Activated CD4-positive, alpha-beta memory T cell treated with anti-CD3 and anti-CD28 coated beads for 36 hours (primary cell): Measurements from ENCODE around the gene SEC16A. TPM values are rescaled to one million over a fixed set of nuclear protein-coding genes. Genes with fewer than 3 reads are reported as not detected.
A peak's percentile ranks its signal among the peaks of the same experiment; 100 is the strongest.

Source experiments
- CTCF ChIA-PET: fragments of 350-600 bp; sonication (Branson Sonifier 250); formaldehyde crosslinking; loops from one replicate; lab custom pipeline; 2021; ENCODE audit warnings: antibody characterized with exemption, inconsistent platforms; lab: Charles Lee
- POLR2A ChIA-PET: fragments of 350-600 bp; sonication (Branson Sonifier 250); formaldehyde crosslinking; loops from one replicate; lab custom pipeline; 2021; ENCODE audit warnings: antibody characterized with exemption; lab: Charles Lee
- DNase-seq: peaks from one replicate; pipeline ENCODE4 v3.0.0-alpha.2; 2020
- H3K27ac Mint-ChIP-seq: one replicate; pipeline ENCODE4 v1.8.0; 2021; ENCODE audit warnings: mixed read lengths
- H3K27me3 Mint-ChIP-seq: one replicate; pipeline ENCODE4 v1.8.0; 2021; ENCODE audit warnings: mixed read lengths
- H3K36me3 Mint-ChIP-seq: one replicate; pipeline ENCODE4 v1.8.0; 2021; ENCODE audit warnings: mixed read lengths
- H3K4me1 Mint-ChIP-seq: one replicate; pipeline ENCODE4 v1.8.0; 2021; ENCODE audit warnings: low read depth, mixed read lengths
- H3K4me3 Mint-ChIP-seq: one replicate; pipeline ENCODE4 v1.8.0; 2021; ENCODE audit warnings: mild to moderate bottlenecking, mixed read lengths
- H3K9me3 Mint-ChIP-seq: one replicate; pipeline ENCODE4 v1.8.0; 2021; ENCODE audit warnings: mixed read lengths
- intact Hi-C: fragments of 100-400 bp; cut with micrococcal nuclease; formaldehyde crosslinking; loops from one replicate; pipeline ENCODE4 v1.15.1; 2023
- total RNA-seq, 2 experiments: library from RNA; stranded (reverse); gene quantifications; one replicate each; pipeline ENCODE4 v1.2.3, GENCODE V29; 2021

The SEC16A gene
- total RNA-seq, 2 experiments from 2014 or later, result 54.1 to 57.0 TPM

DNA sequence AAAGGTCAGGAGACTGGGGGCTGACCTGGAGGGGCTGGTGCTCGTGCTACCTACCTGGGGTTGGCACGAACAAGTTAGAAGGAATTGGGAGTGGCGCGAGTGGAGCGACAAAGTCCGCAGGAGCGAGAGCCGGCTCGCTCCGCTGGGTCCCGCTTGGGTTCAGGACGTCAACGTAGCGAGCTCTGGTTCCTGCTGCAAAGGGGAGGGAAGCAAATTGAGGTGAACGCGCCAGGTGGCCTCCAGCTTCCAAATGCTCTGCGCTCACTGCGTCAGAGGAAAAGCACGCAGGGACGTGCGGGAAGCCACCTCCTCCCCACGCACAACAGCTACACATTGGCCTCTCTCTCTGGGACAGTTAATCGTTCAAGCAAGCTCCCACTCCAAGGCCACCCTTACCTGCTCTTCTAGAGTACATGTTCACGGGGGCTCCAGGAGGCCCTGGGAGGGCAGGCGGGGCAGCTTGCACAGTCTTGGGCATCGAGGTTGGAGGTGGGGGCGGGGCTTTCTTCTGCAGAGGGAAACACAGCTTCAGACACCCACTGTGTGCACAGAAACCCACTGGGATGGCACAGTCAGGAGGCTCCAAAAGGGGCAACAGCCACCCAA is 35.6 kb downstream of the SEC16A start:
- no peaks in the 10 kb centered on the region for H3K9me3 Mint-ChIP-seq
- intact Hi-C loops, result no loop called here
- H3K27me3 Mint-ChIP-seq, result no peaks in the 10 kb centered on the region
- ChIA-PET POLR2A (no interaction called here), CTCF (no interaction called here)
- no peaks in the 10 kb centered on the region for H3K4me1 Mint-ChIP-seq
- no peak overlapping the region for H3K27ac Mint-ChIP-seq
- peaks cover 44% of the 10 kb centered on the region for H3K36me3 Mint-ChIP-seq
- H3K4me3 Mint-ChIP-seq, result no peak overlapping the region
- no peak for DNase-seq

GRCh38 chr9:136445799-136446198 is 37.0 kb downstream of the SEC16A start:
- no peak for DNase-seq
- Mint-ChIP-seq H3K27me3 (no peaks in the 10 kb centered on the region), H3K9me3 (no peaks in the 10 kb centered on the region), H3K4me3 (no peak overlapping the region), H3K4me1 (no peaks in the 10 kb centered on the region), H3K27ac (no peak overlapping the region), H3K36me3 (peaks cover 37% of the 10 kb centered on the region)
- ChIA-PET CTCF (interaction anchor here (0.6 kb wide), 2 partner anchors 42 to 642 kb away, joined by 3 read pairs; no protein-coding TSS in a partner anchor), POLR2A (no interaction called here)
- intact Hi-C loops, result no loop called here

- H3K4me3 Mint-ChIP-seq, result no peak overlapping the region
- DNase-seq, result no peak
- no peak overlapping the region for H3K27ac Mint-ChIP-seq
- H3K4me1 Mint-ChIP-seq, result no peaks in the 10 kb centered on the region
- ChIA-PET POLR2A (interaction anchor here (0.8 kb wide), 1 partner anchor 32 kb away, joined by 3 read pairs; no protein-coding TSS in a partner anchor), CTCF (no interaction called here)
- intact Hi-C loops, result no loop called here
- H3K36me3 Mint-ChIP-seq, result peaks cover 34% of the 10 kb centered on the region
- H3K27me3 Mint-ChIP-seq, result no peaks in the 10 kb centered on the region
- no peaks in the 10 kb centered on the region for H3K9me3 Mint-ChIP-seq
These were observed 38.7 kb downstream of the SEC16A start for GRCh38 chr9:136444102-136444501.

DNA sequence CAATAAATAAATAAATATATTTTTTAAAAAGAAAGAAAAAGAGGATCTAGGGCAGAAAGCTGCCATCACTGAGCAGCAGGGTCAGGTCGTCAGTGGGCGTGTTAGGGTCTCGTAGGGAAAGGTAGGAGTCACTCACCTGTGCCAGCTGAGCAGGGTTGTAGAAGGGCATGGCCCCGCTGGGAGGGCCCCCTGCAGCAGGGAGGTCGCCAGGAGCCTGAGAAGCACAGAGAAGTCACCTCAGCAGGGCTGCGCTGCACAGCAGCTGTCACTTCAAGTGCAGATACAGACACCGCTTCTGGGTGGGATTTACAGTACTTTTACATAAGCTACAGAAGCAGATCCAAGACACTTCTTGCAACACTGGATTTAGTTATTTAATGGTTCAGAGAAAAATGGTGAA is 39.2 kb downstream of the SEC16A start:
- intact Hi-C loops, result no loop called here
- Mint-ChIP-seq H3K27ac (no peak overlapping the region), H3K9me3 (no peaks in the 10 kb centered on the region), H3K4me3 (no peak overlapping the region), H3K36me3 (peaks cover 34% of the 10 kb centered on the region), H3K27me3 (no peaks in the 10 kb centered on the region), H3K4me1 (no peaks in the 10 kb centered on the region)
- DNase-seq, result no peak
- POLR2A ChIA-PET, result interaction anchor here (0.8 kb wide), 1 partner anchor 32 kb away, joined by 3 read pairs; no protein-coding TSS in a partner anchor
- CTCF ChIA-PET, result interaction anchor here (0.7 kb wide), 1 partner anchor 41 kb away, joined by 3 read pairs; no protein-coding TSS in a partner anchor

GRCh38 chr9:136443087-136443486 is 39.8 kb downstream of the SEC16A start:
- DNase-seq, result no peak
- no peak overlapping the region for H3K4me3 Mint-ChIP-seq
- ChIA-PET POLR2A (no interaction called here), CTCF (interaction anchor here (0.7 kb wide), 1 partner anchor 41 kb away, joined by 3 read pairs; no protein-coding TSS in a partner anchor)
- no peaks in the 10 kb centered on the region for H3K9me3 Mint-ChIP-seq
- H3K36me3 Mint-ChIP-seq, result peaks cover 32% of the 10 kb centered on the region
- intact Hi-C loops, result no loop called here
- H3K27me3 Mint-ChIP-seq, result no peaks in the 10 kb centered on the region
- H3K4me1 Mint-ChIP-seq, result peaks cover 3% of the 10 kb centered on the region
- H3K27ac Mint-ChIP-seq, result no peak overlapping the region

- no peak overlapping the region for H3K27ac Mint-ChIP-seq
These were observed 40.6 kb downstream of the SEC16A start for GRCh38 chr9:136442265-136442664.

GRCh38 chr9:136441681-136442245 is 41.1 kb downstream of the SEC16A start:
- CTCF ChIA-PET, result interaction anchor here (1.5 kb wide), 1 partner anchor 41 kb away, joined by 3 read pairs; no protein-coding TSS in a partner anchor
- Mint-ChIP-seq H3K27ac (no peak overlapping the region), H3K36me3 (peaks cover 23% of the 10 kb centered on the region), H3K27me3 (no peaks in the 10 kb centered on the region), H3K4me1 (peaks cover 15% of the 10 kb centered on the region), H3K4me3 (no peak overlapping the region), H3K9me3 (no peaks in the 10 kb centered on the region)
- intact Hi-C loops, result no loop called here
- POLR2A ChIA-PET, result no interaction called here
- no peak for DNase-seq

More at GRCh38 chr9:136442265-136442664, 40.6 kb downstream of the SEC16A start:
- DNase-seq, result no peak
- no peaks in the 10 kb centered on the region for H3K27me3 Mint-ChIP-seq
- intact Hi-C loops, result no loop called here
- H3K4me3 Mint-ChIP-seq, result no peak overlapping the region
- POLR2A ChIA-PET, result no interaction called here
- CTCF ChIA-PET, result no interaction called here
- H3K36me3 Mint-ChIP-seq, result peaks cover 28% of the 10 kb centered on the region
- H3K4me1 Mint-ChIP-seq, result peaks cover 10% of the 10 kb centered on the region
- H3K9me3 Mint-ChIP-seq, result no peaks in the 10 kb centered on the region

- CTCF ChIA-PET, result interaction anchor here (1.5 kb wide), 1 partner anchor 40 kb away, joined by 3 read pairs; no protein-coding TSS in a partner anchor
- Mint-ChIP-seq H3K27me3 (no peaks in the 10 kb centered on the region), H3K4me3 (no peak overlapping the region), H3K36me3 (peaks cover 20% of the 10 kb centered on the region), H3K27ac (no peak overlapping the region), H3K4me1 (peaks cover 19% of the 10 kb centered on the region), H3K9me3 (no peaks in the 10 kb centered on the region)
- POLR2A ChIA-PET, result no interaction called here
- DNase-seq, result no peak
- intact Hi-C loops, result no loop called here
These were observed 41.6 kb downstream of the SEC16A start for GRCh38 chr9:136441191-136441680.

- Mint-ChIP-seq H3K4me3 (peak within 1 kb of the TSS; percentile 88), H3K27ac (peak within 1 kb of the TSS; percentile 23), H3K27me3 (no peaks in the 10 kb centered on the region), H3K36me3 (peaks cover 18% of the 10 kb centered on the region), H3K4me1 (peaks cover 23% of the 10 kb centered on the region), H3K9me3 (no peaks in the 10 kb centered on the region)
- intact Hi-C loops, result loop anchor here (1.0 to 5.0 kb wide), 4 partner anchors 28 to 77 kb away; partner anchors contain the start of genes DNLZ, SEC16A and SNAPC4
- CTCF ChIA-PET, result interaction anchor here (0.8 to 1.5 kb wide), 5 partner anchors 16 to 76 kb away, joined by 3 to 12 read pairs (median 3); partner anchors contain the start of gene DNLZ
- DNase-seq, result peak; percentile 84
- POLR2A ChIA-PET, result interaction anchor here (1.0 to 1.3 kb wide), 2 partner anchors 13 to 28 kb away, joined by 3 read pairs; no protein-coding TSS in a partner anchor
These were observed 43.1 kb downstream of the SEC16A start, which contains the start of gene INPP5E for GRCh38 chr9:136439481-136440408. TSS of gene INPP5E (minus strand) at chr9:136439845. CDS start at chr9:136439419, 426 bp downstream.

DNA sequence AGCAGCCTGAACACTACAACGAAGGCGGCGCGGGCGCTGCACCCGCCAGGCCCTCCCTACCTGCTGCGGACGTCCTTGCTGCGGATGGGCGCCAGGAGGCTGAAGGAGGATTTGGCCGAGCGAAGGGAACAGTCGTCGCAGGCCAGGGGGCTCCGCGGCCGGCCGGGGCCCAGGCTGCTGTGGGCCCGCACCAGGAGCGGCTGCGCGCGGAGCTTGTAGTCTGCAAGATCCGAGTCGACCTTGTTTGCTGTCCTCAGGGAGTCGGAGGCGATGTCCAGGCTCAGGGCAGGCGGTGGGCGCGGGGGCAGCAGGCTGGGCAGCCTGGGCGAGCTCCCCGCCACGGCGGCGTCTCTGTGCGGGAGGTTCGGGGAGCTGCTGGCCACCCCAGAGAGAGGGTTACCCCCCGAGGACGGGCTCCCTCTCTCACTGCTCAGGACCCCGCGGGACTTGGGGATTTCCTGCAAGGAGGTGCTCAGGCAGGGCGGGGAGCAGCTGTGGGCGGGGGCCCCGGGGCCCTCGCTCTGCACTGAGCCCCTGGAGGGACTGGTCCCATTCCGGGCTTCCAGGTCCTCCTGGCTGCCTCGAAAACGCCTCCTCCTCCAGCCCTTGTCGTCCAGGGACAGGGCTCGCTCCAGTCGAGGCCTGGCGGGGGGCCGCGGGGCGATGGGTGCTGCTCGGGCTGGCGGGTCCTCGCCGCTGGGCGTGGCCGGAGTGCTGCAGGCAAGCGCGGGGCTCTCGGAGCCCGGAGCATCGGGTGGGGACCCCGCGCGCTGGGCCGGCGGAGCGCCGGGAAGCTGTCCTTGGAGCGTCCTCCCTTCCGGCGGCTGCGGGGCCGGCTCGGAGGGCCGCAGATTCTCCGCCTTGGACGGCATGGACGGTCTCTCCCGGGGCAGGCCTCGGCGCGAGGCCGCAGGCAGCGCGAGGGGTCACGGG is 44.0 kb downstream of the SEC16A start:
- ChIA-PET POLR2A (interaction anchor here (0.8 to 1.3 kb wide), 5 partner anchors 14 to 207 kb away, joined by 3 to 4 read pairs (median 3); no protein-coding TSS in a partner anchor), CTCF (interaction anchor here (1.0 to 1.5 kb wide), 2 partner anchors 45 to 75 kb away, joined by 4 to 12 read pairs; partner anchors contain the start of gene DNLZ)
- Mint-ChIP-seq H3K27me3 (no peaks in the 10 kb centered on the region), H3K9me3 (no peaks in the 10 kb centered on the region), H3K36me3 (peaks cover 15% of the 10 kb centered on the region), H3K4me1 (peaks cover 23% of the 10 kb centered on the region), H3K27ac (peak overlapping the region; percentile 66), H3K4me3 (peak overlapping the region; percentile 88)
- peak; percentile 74 for DNase-seq
- intact Hi-C loops, result loop anchor here (1.0 to 5.0 kb wide), 4 partner anchors 28 to 76 kb away; partner anchors contain the start of genes DNLZ, SEC16A and SNAPC4
